Colonic mucosa (tissue), 4 donors: ENCODE measurements around the gene PPFIA2. TPM values are rescaled to one million over a fixed set of nuclear protein-coding genes. Genes with fewer than 3 reads are reported as not detected.

Source experiments
- DNase-seq: peaks from one replicate; pipeline ENCODE4 v3.0.0-alpha.2; 2020
- H3K27ac ChIP-seq: fragments of 200-600 bp; one replicate; pipeline ENCODE4 v1.8.0; 2021
- H3K27me3 ChIP-seq: fragments of 200-600 bp; one replicate; pipeline ENCODE4 v1.8.0; 2021
- H3K36me3 ChIP-seq: fragments of 200-600 bp; one replicate; pipeline ENCODE4 v1.8.0; 2021
- H3K4me1 ChIP-seq: fragments of 200-600 bp; one replicate; pipeline ENCODE4 v1.8.0; 2021; ENCODE audit warnings: mild to moderate bottlenecking
- H3K4me3 ChIP-seq: fragments of 200-600 bp; one replicate; pipeline ENCODE4 v1.8.0; 2021
- H3K9ac ChIP-seq, 2 donors: one replicate each; pipeline ENCODE4 v1.7.0; 2013; ENCODE audit warnings: control low read depth in 2 of 2, low read depth in 2 of 2, low read length in 2 of 2
- H3K9me3 ChIP-seq: fragments of 200-600 bp; one replicate; pipeline ENCODE4 v1.8.0; 2021
- intact Hi-C: fragments of 100-400 bp; cut with DNase I; formaldehyde crosslinking; loops from one replicate; pipeline ENCODE4 v1.14.1; 2022
- total RNA-seq, 2 donors: library from RNA; stranded (reverse); fragmentation: NEBNext Ultra II Directional in 1 of 2; extraction: Animal tissue kit (Norgen Biotek cat#: 25700) in 1 of 2; gene quantifications; one replicate each; pipeline ENCODE4 v1.2.1, GENCODE V29; 2021
- TF ChIP-seq, protein P1 (sequence below): fragments of 200-600 bp; IDR thresholded peaks from one replicate; pipeline ENCODE4 v1.8.0; 2022; ENCODE audit warnings: antibody characterized with exemption, mild to moderate bottlenecking
- donor health status: healthy.
- donor health status: DM: no; HTN: no; CAD: no.
- donor health status: DM: no; HTN: no; CAD: no.

PPFIA2 gene
- total RNA-seq, 2 donors from 2014 or later: 0.49 to 2.2 TPM

DNA sequence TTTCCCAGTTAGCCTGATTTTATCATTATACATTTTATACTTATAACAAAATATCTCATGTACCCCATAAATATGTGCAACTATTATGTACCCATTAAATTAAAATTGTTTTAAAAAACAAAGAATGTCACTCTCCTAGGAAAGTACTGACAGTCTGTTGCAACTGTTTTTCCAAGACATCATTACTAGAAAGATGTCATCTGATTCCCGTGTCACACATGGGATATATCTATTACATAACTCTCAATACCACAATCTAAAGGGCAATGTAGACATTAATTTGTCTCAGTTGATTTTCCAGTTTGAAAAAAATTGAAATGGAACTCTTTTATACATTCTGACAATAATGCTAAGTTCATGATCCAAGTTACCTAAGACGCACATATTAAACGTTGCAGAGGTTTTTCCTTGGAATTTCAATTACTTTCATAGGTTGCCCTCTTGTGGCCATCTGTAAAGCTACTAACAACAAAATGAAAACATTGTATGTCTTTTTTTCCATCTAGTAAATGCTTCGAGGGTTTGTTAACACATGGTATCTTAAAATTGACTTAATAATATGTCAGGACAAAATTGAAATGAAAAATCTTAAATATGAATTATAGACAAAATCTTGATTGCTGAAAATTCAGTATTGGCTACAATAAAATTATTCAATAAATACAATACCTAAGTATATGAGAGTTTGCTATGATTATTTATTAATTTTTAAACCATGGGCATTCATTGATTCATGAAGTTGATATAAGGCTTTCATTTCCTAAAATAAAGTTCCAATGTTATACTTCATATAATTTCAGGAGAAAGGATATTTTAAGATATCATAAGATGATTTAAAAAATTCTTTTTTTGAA, 131.6 kb downstream of the PPFIA2 start:
- no peak for DNase-seq
- H3K4me3 ChIP-seq: no peak overlapping the region
- H3K9me3 ChIP-seq: no peaks in the 10 kb centered on the region
- TF ChIP-seq, protein P1, sequence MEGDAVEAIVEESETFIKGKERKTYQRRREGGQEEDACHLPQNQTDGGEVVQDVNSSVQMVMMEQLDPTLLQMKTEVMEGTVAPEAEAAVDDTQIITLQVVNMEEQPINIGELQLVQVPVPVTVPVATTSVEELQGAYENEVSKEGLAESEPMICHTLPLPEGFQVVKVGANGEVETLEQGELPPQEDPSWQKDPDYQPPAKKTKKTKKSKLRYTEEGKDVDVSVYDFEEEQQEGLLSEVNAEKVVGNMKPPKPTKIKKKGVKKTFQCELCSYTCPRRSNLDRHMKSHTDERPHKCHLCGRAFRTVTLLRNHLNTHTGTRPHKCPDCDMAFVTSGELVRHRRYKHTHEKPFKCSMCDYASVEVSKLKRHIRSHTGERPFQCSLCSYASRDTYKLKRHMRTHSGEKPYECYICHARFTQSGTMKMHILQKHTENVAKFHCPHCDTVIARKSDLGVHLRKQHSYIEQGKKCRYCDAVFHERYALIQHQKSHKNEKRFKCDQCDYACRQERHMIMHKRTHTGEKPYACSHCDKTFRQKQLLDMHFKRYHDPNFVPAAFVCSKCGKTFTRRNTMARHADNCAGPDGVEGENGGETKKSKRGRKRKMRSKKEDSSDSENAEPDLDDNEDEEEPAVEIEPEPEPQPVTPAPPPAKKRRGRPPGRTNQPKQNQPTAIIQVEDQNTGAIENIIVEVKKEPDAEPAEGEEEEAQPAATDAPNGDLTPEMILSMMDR: peak; percentile 39
- H3K27me3 ChIP-seq: no peaks in the 10 kb centered on the region
- H3K4me1 ChIP-seq: no peaks in the 10 kb centered on the region
- no peak overlapping the region for H3K27ac ChIP-seq
- intact Hi-C loops: loop anchor here (5.0 kb wide), 1 partner anchor 180 kb away; no protein-coding TSS in a partner anchor
- no peak overlapping the region for H3K9ac ChIP-seq
- H3K36me3 ChIP-seq: no peaks in the 10 kb centered on the region

DNA sequence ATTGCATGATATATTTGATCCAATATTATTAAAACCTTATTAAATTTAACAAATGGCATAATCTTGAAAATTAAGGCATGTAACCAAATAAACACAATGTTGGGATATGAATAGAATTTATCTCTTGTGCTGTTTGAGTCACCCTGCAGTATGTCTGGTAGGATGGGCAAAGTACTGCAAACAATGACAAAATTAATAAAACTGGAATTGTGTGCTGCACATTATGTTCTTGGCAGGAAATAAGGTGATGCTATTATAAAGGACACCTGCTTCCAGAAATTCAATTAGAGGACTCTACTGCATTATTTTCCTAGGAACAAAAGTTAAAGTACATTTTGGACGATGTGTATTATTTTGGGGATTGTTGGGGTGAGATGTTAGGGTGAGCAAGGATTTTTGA, 132.7 kb downstream of the PPFIA2 start:
- TF ChIP-seq, protein P1: no peak
- Histone ChIP-seq H3K9ac (no peak overlapping the region), H3K27ac (no peak overlapping the region), H3K9me3 (no peaks in the 10 kb centered on the region), H3K27me3 (no peaks in the 10 kb centered on the region), H3K4me3 (no peak overlapping the region), H3K4me1 (no peaks in the 10 kb centered on the region), H3K36me3 (no peaks in the 10 kb centered on the region)
- no peak for DNase-seq
- intact Hi-C loops: loop anchor here (5.0 kb wide), 1 partner anchor 179 kb away; no protein-coding TSS in a partner anchor

DNA sequence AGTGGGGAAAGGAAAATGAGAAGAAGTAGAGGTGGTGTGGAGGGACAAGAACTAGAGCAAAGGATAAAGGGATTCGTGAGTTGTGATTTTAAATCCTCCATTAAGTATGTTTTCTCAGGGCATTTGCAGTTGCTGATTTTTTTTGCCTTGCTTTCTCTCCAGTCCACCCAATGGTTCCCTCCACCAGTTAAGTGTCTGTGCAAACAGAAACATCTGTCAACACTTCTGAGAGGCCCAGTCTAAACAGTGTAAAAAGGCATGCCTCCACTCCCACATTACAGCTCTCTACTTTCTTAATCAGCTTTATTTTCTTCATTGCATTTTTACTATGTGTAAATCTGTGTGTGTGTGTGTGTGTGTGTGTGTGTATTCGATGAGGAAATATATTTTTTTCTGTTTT, 141.2 kb downstream of the PPFIA2 start:
- H3K27ac ChIP-seq: no peak overlapping the region
- no peak for DNase-seq
- intact Hi-C loops: no loop called here
- TF ChIP-seq, protein P1: no peak
- H3K4me1 ChIP-seq: no peaks in the 10 kb centered on the region
- H3K4me3 ChIP-seq: no peak overlapping the region
- no peaks in the 10 kb centered on the region for H3K9me3 ChIP-seq
- H3K27me3 ChIP-seq: no peaks in the 10 kb centered on the region
- no peak overlapping the region for H3K9ac ChIP-seq
- no peaks in the 10 kb centered on the region for H3K36me3 ChIP-seq

DNA sequence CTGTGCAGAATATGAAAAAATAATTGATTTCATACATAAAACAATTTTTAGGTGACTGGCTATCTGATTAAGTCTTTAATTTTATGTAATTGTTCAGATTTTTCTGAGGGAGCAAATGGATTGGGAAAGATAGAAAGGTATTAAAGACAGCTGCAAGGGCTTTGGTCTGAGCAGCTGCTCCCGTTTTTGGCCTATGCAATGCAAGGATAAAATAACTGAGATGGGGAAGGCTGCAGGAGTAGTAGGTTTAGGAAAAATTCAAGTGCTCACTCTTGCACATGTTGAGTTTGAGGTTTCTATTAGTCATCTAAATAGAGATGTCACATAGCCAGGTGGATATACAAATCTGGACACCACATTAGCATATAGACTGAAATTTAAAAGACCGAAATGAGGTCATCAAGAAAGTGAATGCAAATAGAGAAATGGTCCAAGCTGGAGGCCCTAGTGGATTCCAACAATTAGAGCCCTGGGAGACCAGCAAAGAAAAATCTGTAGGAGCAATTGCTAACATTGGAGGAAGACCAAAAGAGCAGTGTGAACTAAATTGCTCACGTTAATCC, 144.0 kb downstream of the PPFIA2 start:
- Histone ChIP-seq H3K9ac (no peak overlapping the region), H3K27me3 (no peaks in the 10 kb centered on the region), H3K4me1 (no peaks in the 10 kb centered on the region), H3K9me3 (no peaks in the 10 kb centered on the region), H3K27ac (no peak overlapping the region), H3K4me3 (no peak overlapping the region), H3K36me3 (no peaks in the 10 kb centered on the region)
- no peak for DNase-seq
- TF ChIP-seq, protein P1: no peak
- intact Hi-C loops: no loop called here

DNA sequence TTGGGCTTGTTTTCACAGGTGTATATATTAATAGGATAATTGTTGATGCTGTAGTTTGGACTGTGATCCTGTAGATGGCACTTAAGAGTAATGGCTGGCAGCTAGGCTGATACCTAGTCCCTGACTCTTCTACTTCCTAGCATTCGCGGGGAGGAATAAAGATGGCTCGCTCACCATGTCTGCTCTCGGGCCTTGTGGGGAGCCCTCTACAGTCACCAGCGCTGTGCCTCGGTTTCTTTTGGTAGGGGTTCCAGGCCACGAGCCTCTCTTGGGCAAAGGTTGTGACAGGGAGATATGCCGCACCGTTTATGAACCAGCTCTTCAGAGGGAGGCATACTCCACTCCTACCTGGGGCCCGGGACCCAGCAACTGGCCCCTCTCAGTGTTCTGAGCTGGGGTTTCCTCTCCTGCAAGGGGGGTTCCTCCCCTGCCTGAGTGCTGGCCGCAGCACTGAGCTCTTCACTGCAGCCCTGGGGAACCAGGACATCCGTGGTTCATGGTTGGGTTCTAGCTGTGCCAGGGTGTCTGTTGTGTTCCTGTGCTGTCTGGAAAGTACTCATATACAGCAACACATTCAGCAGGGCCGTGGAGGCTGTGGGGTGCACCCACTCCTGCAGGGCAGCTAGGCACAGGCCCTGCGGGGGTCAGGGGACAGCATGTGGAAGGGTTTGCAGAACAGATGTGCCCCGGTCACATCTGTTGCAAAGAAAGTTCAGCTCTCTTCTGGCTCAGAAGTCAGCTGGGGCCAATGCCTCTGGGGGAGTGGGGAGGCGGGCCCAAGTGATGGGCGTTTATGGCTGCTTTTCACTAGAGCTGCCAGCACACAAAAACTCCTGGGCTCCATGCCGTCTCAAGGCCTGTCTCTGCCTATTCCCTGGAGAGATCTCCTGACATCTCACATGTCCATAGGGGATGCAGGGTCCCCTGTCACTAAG, 147.9 kb downstream of the PPFIA2 start:
- DNase-seq: no peak
- H3K9me3 ChIP-seq: no peaks in the 10 kb centered on the region
- no peak overlapping the region for H3K27ac ChIP-seq
- H3K9ac ChIP-seq: no peak overlapping the region
- TF ChIP-seq, protein P1: no peak
- no peak overlapping the region for H3K4me3 ChIP-seq
- H3K27me3 ChIP-seq: no peaks in the 10 kb centered on the region
- no peaks in the 10 kb centered on the region for H3K36me3 ChIP-seq
- no peaks in the 10 kb centered on the region for H3K4me1 ChIP-seq
- intact Hi-C loops: no loop called here
